Liver (tissue), 3 donors: ENCODE data around the gene INIP.

Experiments
- CTCF ChIP-seq: fragments of 150-350 bp; IDR thresholded peaks from 2 replicates; pipeline ENCODE4 v1.5.1; 2017; ENCODE audit warnings: improper control_type of control experiment, low read depth, low read length; ENCODE audit not compliant: missing input control
- FOXA1 ChIP-seq: IDR thresholded peaks from 2 replicates; pipeline ENCODE4 v1.6.1; 2016; ENCODE audit warnings: antibody characterized with exemption
- FOXA2 ChIP-seq: IDR thresholded peaks from 2 replicates; pipeline ENCODE4 v1.6.1; 2016; ENCODE audit warnings: antibody characterized with exemption
- HNF4A ChIP-seq, 2 donors: conservative IDR thresholded peaks; 2 replicates each; pipeline ENCODE4 v1.6.1; 2016; ENCODE audit warnings: antibody characterized with exemption in 2 of 2, mild to moderate bottlenecking in 2 of 2
- HNF4G ChIP-seq: IDR thresholded peaks from 2 replicates; pipeline ENCODE4 v1.6.1; 2016; ENCODE audit warnings: antibody characterized with exemption
- MAX ChIP-seq: IDR thresholded peaks from 2 replicates; pipeline ENCODE4 v1.6.1; 2016; ENCODE audit warnings: antibody characterized with exemption
- NR2F2 ChIP-seq: IDR thresholded peaks from 2 replicates; pipeline ENCODE4 v1.6.1; 2016; ENCODE audit warnings: antibody characterized with exemption
- REST ChIP-seq: IDR thresholded peaks from 2 replicates; pipeline ENCODE4 v1.6.1; 2016; ENCODE audit warnings: antibody characterized with exemption, mild to moderate bottlenecking
- RXRA ChIP-seq, 2 donors: IDR thresholded peaks; 2 replicates each; pipeline ENCODE4 v1.6.1; 2017 to 2018; ENCODE audit warnings: antibody characterized with exemption in 2 of 2, mild to moderate bottlenecking in 1 of 2
- SP1 ChIP-seq: IDR thresholded peaks from 2 replicates; pipeline ENCODE4 v1.6.1; 2018; ENCODE audit warnings: antibody characterized with exemption, mild to moderate bottlenecking
- TAF1 ChIP-seq: conservative IDR thresholded peaks from 2 replicates; pipeline ENCODE4 v1.6.1; 2016; ENCODE audit warnings: antibody characterized with exemption, mild to moderate bottlenecking
- YY1 ChIP-seq: IDR thresholded peaks from 2 replicates; pipeline ENCODE4 v1.6.1; 2016; ENCODE audit warnings: antibody characterized with exemption, mild to moderate bottlenecking
- donor health status: healthy.
- donor health status: healthy.

- TF ChIP-seq CTCF (no peak), SP1 (no peak), MAX (no peak), YY1 (no peak), TAF1 (no peak), NR2F2 (no peak), HNF4G (no peak), FOXA1 (no peak), HNF4A (conservative IDR thresholded peaks at IDR 0.05) (no peak), REST (no peak), RXRA (IDR thresholded peaks at IDR 0.05) (no peak), FOXA2 (no peak)
These were observed 2.3 kb upstream of the INIP start for GRCh38 chr9:112720113-112720780.
